IMR-90 (cell line): ENCODE results near the gene ACOXL. TPM values are rescaled to one million over a fixed set of nuclear protein-coding genes. Genes with fewer than 3 reads are reported as not detected.

Source experiments
- ATAC-seq: fragments of 200-7000 bp; cut with Tn5 transposase; 2 replicates; pipeline ENCODE4 v1.9.1; 2020; ENCODE audit warnings: low read depth, mild to moderate bottlenecking, moderate library complexity
- BruUV-seq: library from RNA; stranded (reverse); fragments of 400-500 nt; replicated peaks from 2 replicates; lab custom pipeline; 2021; lab: Mats Ljungman, UMichigan
- CTCF ChIA-PET: fragments of 300-600 bp; formaldehyde crosslinking; extraction: SDS; loops from one replicate; lab custom pipeline; 2021; ENCODE audit warnings: antibody characterized with exemption; lab: Yijun Ruan, JAX
- POLR2A ChIA-PET: fragments of 300-600 bp; sonication (Branson Sonifier 250); formaldehyde crosslinking; loops from one replicate; lab custom pipeline; 2022; ENCODE audit warnings: antibody characterized with exemption; ENCODE audit not compliant: unreplicated experiment; lab: Charles Lee
- DNase-seq: peaks from one replicate; pipeline ENCODE4 v3.0.0; 2013
- H2AFZ ChIP-seq: replicated peaks from 2 replicates; pipeline ENCODE3; 2013; ENCODE audit warnings: low read length, mild to moderate bottlenecking; ENCODE audit not compliant: poor library complexity
- H2AK5ac ChIP-seq: 2 replicates; pipeline ENCODE4 v1.6.1; 2013; ENCODE audit warnings: low read depth, low read length, inconsistent platforms
- H2AK9ac ChIP-seq: replicated peaks from 2 replicates; pipeline ENCODE3; 2013; ENCODE audit warnings: mild to moderate bottlenecking, low read depth, low read length, moderate library complexity; ENCODE audit not compliant: poor library complexity
- H2BK120ac ChIP-seq: 2 replicates; pipeline ENCODE4 v1.6.1; 2013; ENCODE audit warnings: low read depth, low read length, inconsistent platforms
- H2BK15ac ChIP-seq: 3 replicates; pipeline ENCODE4 v1.6.1; 2013; ENCODE audit warnings: low read depth, low read length, inconsistent platforms
- H2BK20ac ChIP-seq: 2 replicates; pipeline ENCODE4 v1.6.1; 2013; ENCODE audit warnings: low read depth, mild to moderate bottlenecking, inconsistent platforms, low read length, moderate library complexity
- H2BK5ac ChIP-seq: 2 replicates; pipeline ENCODE4 v1.6.1; 2013; ENCODE audit warnings: mild to moderate bottlenecking, low read depth, low read length, inconsistent platforms; ENCODE audit not compliant: poor library complexity, severe bottlenecking
- H3K14ac ChIP-seq: replicated peaks from 2 replicates; pipeline ENCODE4 v1.6.1; 2013; ENCODE audit warnings: low read depth, low read length, inconsistent platforms
- H3K18ac ChIP-seq: 2 replicates; pipeline ENCODE4 v1.6.1; 2013; ENCODE audit warnings: low read depth, low read length, control low read depth
- H3K23ac ChIP-seq: 2 replicates; pipeline ENCODE4 v1.6.1; 2013; ENCODE audit warnings: low read depth, low read length, inconsistent platforms
- H3K27ac ChIP-seq: 2 replicates; pipeline ENCODE4 v1.5.1; 2013; ENCODE audit warnings: mild to moderate bottlenecking, control low read depth, low read length; ENCODE audit not compliant: insufficient read depth
- H3K27me3 ChIP-seq: 2 replicates; pipeline ENCODE4 v1.6.1; 2013; ENCODE audit warnings: low read length; ENCODE audit not compliant: control insufficient read depth, insufficient read depth
- H3K36me3 ChIP-seq: 2 replicates; pipeline ENCODE4 v1.6.1; 2013; ENCODE audit warnings: low read length, mixed read lengths; ENCODE audit not compliant: control insufficient read depth, insufficient read depth
- H3K4ac ChIP-seq: 2 replicates; pipeline ENCODE4 v1.6.1; 2013; ENCODE audit warnings: low read depth, low read length, inconsistent platforms
- H3K4me1 ChIP-seq: 2 replicates; pipeline ENCODE4 v1.6.1; 2013; ENCODE audit warnings: low read length, mixed read lengths; ENCODE audit not compliant: control insufficient read depth, insufficient read depth
- H3K4me2 ChIP-seq: 2 replicates; pipeline ENCODE4 v1.6.1; 2013; ENCODE audit warnings: low read depth, mild to moderate bottlenecking, control low read depth, low read length, moderate library complexity
- H3K4me3 ChIP-seq: 2 replicates; pipeline ENCODE4 v1.5.1; 2013; ENCODE audit warnings: low read depth, mild to moderate bottlenecking, control low read depth, low read length, moderate library complexity; ENCODE audit not compliant: insufficient read depth
- H3K56ac ChIP-seq: 2 replicates; pipeline ENCODE4 v1.6.1; 2013; ENCODE audit warnings: low read length, inconsistent platforms; ENCODE audit not compliant: insufficient read depth; ENCODE audit errors: extremely low read depth
- H3K79me1 ChIP-seq, 2 experiments: 2 replicates each; pipeline ENCODE4 v1.6.1; 2013; ENCODE audit warnings: low read length in 2 of 2, inconsistent platforms in 1 of 2, low read depth in 1 of 2
- H3K9ac ChIP-seq: 2 replicates; pipeline ENCODE4 v1.6.1; 2013; ENCODE audit warnings: low read depth, low read length, control low read depth
- H3K9me1 ChIP-seq: 2 replicates; pipeline ENCODE4 v1.6.1; 2013; ENCODE audit warnings: low read length, inconsistent platforms; ENCODE audit not compliant: insufficient read depth
- H3K9me3 ChIP-seq: 2 replicates; pipeline ENCODE4 v1.6.1; 2013; ENCODE audit warnings: low read length; ENCODE audit not compliant: control insufficient read depth, insufficient read depth
- H4K20me1 ChIP-seq: 2 replicates; pipeline ENCODE4 v1.6.1; 2013; ENCODE audit warnings: low read length, inconsistent platforms; ENCODE audit not compliant: insufficient read depth
- H4K5ac ChIP-seq: 2 replicates; pipeline ENCODE4 v1.6.1; 2013; ENCODE audit warnings: mild to moderate bottlenecking, low read depth, low read length, control low read depth
- H4K8ac ChIP-seq, 2 experiments: 2 replicates each; pipeline ENCODE4 v1.6.1; 2013; ENCODE audit warnings: low read depth in 2 of 2, low read length in 2 of 2, control low read depth in 1 of 2, inconsistent platforms in 1 of 2
- H4K91ac ChIP-seq: 2 replicates; pipeline ENCODE4 v1.6.1; 2013; ENCODE audit warnings: low read depth, low read length, inconsistent platforms; ENCODE audit not compliant: insufficient read depth
- BHLHE40 ChIP-seq: fragments of 150-350 bp; IDR thresholded peaks from 2 replicates; pipeline ENCODE4 v1.6.1; 2016; ENCODE audit warnings: mild to moderate bottlenecking, low read depth, low read length
- CEBPB ChIP-seq: IDR thresholded peaks from 2 replicates; pipeline ENCODE4 v1.6.1; 2012; ENCODE audit warnings: low read depth, low read length, improper control_type of control experiment
- CHD1 ChIP-seq: IDR thresholded peaks from 2 replicates; pipeline ENCODE4 v1.6.1; 2012; ENCODE audit warnings: low read depth, low read length, improper control_type of control experiment
- FOS ChIP-seq: fragments of 150-350 bp; IDR thresholded peaks from 2 replicates; pipeline ENCODE4 v1.6.1; 2016; ENCODE audit warnings: low read depth, low read length
- MAFK ChIP-seq: IDR thresholded peaks from 2 replicates; pipeline ENCODE4 v1.6.1; 2012; ENCODE audit warnings: low read depth, low read length, improper control_type of control experiment
- MAZ ChIP-seq: IDR thresholded peaks from 2 replicates; pipeline ENCODE4 v1.6.1; 2012; ENCODE audit warnings: low read depth, mild to moderate bottlenecking, low read length, improper control_type of control experiment, moderate library complexity, borderline replicate concordance
- MXI1 ChIP-seq: IDR thresholded peaks from 2 replicates; pipeline ENCODE4 v1.6.1; 2012; ENCODE audit warnings: low read depth, mild to moderate bottlenecking, low read length, moderate library complexity, borderline replicate concordance
- NFE2L2 ChIP-seq: fragments of 150-350 bp; IDR thresholded peaks from 2 replicates; pipeline ENCODE4 v1.6.1; 2016; ENCODE audit warnings: low read depth, mild to moderate bottlenecking, low read length
- POLR2A ChIP-seq: IDR thresholded peaks from 2 replicates; pipeline ENCODE4 v1.6.1; 2012; ENCODE audit warnings: mild to moderate bottlenecking, low read depth, low read length
- RAD21 ChIP-seq: IDR thresholded peaks from 2 replicates; pipeline ENCODE4 v1.6.1; 2012; ENCODE audit warnings: low read length, improper control_type of control experiment
- RCOR1 ChIP-seq: IDR thresholded peaks from 2 replicates; pipeline ENCODE4 v1.6.1; 2012; ENCODE audit warnings: mild to moderate bottlenecking, low read length, improper control_type of control experiment; ENCODE audit not compliant: insufficient replicate concordance
- RFX5 ChIP-seq: IDR thresholded peaks from 2 replicates; pipeline ENCODE4 v1.8.0; 2012; ENCODE audit warnings: low read depth, mild to moderate bottlenecking, low read length, moderate library complexity
- SMC3 ChIP-seq: fragments of 150-350 bp; IDR thresholded peaks from 2 replicates; pipeline ENCODE4 v1.6.1; 2016; ENCODE audit warnings: low read depth, mild to moderate bottlenecking, antibody characterized with exemption, low read length, moderate library complexity
- WGBS, 2 experiments: methylation state at CpG; one replicate each; pipeline versions ENCODE4 v1.1.5 to v1.1.7; 2013; ENCODE audit warnings: missing lambda C conversion rate in 2 of 2; ENCODE audit not compliant: insufficient read length in 1 of 2; ENCODE audit errors: extremely low coverage in 2 of 2; 5-methylcytosine and 5-hydroxymethylcytosine counted together
- dilution Hi-C: fragments of 300-500 bp; cut with HindIII; formaldehyde crosslinking; loops from one replicate; pipeline ENCODE4 v1.14.3; 2018; ENCODE audit warnings: low sequenced_read_pairs; ENCODE audit not compliant: unreplicated experiment
- in situ Hi-C: fragments of 300-500 bp; cut with MboI; formaldehyde crosslinking; loops from 3 replicates; pipeline ENCODE4 v1.14.3; 2019; ENCODE audit warnings: low sequenced_read_pairs, inconsistent platforms, mixed read lengths
- intact Hi-C: fragments of 100-400 bp; cut with micrococcal nuclease; formaldehyde crosslinking; loops from 2 replicates; pipeline ENCODE4 v1.10.0; 2022
- polyA plus RNA-seq, 3 experiments: library from polyadenylated mRNA; depleted of rRNA; stranded (reverse); fragments of >200 nt; gene quantifications; 2 replicates each; pipeline ENCODE4 v1.2.3, GENCODE V29; 2012; ENCODE audit warnings: low replicate concordance in 1 of 3
- total RNA-seq: library from RNA; depleted of rRNA; stranded (reverse); fragments of >200 nt; gene quantifications from 2 replicates; pipeline ENCODE4 v1.2.3, GENCODE V29; 2012
- TF ChIP-seq, protein P1 (sequence below): conservative IDR thresholded peaks from 2 replicates; pipeline ENCODE4 v1.5.1; 2012; ENCODE audit warnings: mild to moderate bottlenecking, low read depth, low read length, improper control_type of control experiment
- TF ChIP-seq, protein P2 (sequence below): fragments of 150-350 bp; IDR thresholded peaks from 2 replicates; pipeline ENCODE4 v1.6.1; 2016; ENCODE audit warnings: low read depth, mild to moderate bottlenecking, low read length, moderate library complexity, borderline replicate concordance
- TF ChIP-seq, protein P3 (sequence below): fragments of 150-350 bp; IDR thresholded peaks from 2 replicates; pipeline ENCODE4 v1.6.1; 2017; ENCODE audit warnings: mild to moderate bottlenecking, antibody characterized with exemption, low read length, low read depth

Gene ACOXL
- total and polyA plus RNA-seq, 2 of the 4 experiments (the other 2 are of a cell fraction) = not detected

DNA sequence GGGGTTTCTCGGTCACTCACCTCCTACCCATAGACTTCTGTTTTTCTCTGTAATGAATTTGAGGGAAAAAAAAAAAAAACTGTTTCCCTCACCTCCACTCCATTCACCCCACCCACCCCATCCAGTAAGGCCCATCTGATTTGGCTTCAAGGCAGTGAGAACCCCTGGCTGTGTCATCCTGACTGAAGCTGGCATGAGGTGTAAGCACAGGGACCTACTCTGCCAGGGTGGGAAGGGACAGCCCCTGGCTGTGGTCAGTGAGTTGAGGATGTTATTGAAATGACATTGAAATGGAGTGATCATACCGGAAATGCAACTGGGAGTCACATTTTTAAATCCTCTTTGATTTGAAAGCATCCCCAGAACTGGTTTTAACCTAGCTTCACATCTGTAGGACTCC, 369.2 kb downstream of the ACOXL start:
- Histone ChIP-seq H4K5ac (no peak overlapping the region), H4K8ac (no peak overlapping the region), H3K4me1 (no peaks in the 10 kb centered on the region), H2AK9ac (no peak overlapping the region), H2BK120ac (no peak overlapping the region), H4K91ac (no peak overlapping the region), H3K14ac (no peak overlapping the region), H3K4me2 (no peak overlapping the region), H3K4me3 (no peak overlapping the region), H3K27me3 (peaks cover 39% of the 10 kb centered on the region), H2AK5ac (no peak overlapping the region), H3K9me1 (no peaks in the 10 kb centered on the region), H2BK5ac (no peak overlapping the region), H3K18ac (no peak overlapping the region), H3K23ac (no peak overlapping the region), H3K9me3 (no peaks in the 10 kb centered on the region), H3K4ac (no peak overlapping the region), H3K79me1 (no peaks in the 10 kb centered on the region), H4K20me1 (no peaks in the 10 kb centered on the region), H3K36me3 (no peaks in the 10 kb centered on the region), H2BK15ac (no peak overlapping the region), H2BK20ac (no peak overlapping the region), H3K56ac (no peak overlapping the region), H2AFZ (no peak overlapping the region), H3K9ac (no peak overlapping the region), H3K27ac (no peak overlapping the region)
- dilution Hi-C loops (no loop called here), in situ Hi-C loops (no loop called here), intact Hi-C loops (no loop called here)
- ChIA-PET CTCF (interaction anchor here (0.6 kb wide), 1 partner anchor 58 kb away, joined by 3 read pairs; no protein-coding TSS in a partner anchor), POLR2A (no interaction called here)
- ATAC-seq = no peak
- TF ChIP-seq RFX5 = no peak
- TF ChIP-seq, protein P1, sequence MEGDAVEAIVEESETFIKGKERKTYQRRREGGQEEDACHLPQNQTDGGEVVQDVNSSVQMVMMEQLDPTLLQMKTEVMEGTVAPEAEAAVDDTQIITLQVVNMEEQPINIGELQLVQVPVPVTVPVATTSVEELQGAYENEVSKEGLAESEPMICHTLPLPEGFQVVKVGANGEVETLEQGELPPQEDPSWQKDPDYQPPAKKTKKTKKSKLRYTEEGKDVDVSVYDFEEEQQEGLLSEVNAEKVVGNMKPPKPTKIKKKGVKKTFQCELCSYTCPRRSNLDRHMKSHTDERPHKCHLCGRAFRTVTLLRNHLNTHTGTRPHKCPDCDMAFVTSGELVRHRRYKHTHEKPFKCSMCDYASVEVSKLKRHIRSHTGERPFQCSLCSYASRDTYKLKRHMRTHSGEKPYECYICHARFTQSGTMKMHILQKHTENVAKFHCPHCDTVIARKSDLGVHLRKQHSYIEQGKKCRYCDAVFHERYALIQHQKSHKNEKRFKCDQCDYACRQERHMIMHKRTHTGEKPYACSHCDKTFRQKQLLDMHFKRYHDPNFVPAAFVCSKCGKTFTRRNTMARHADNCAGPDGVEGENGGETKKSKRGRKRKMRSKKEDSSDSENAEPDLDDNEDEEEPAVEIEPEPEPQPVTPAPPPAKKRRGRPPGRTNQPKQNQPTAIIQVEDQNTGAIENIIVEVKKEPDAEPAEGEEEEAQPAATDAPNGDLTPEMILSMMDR = no peak
- TF ChIP-seq FOS = no peak
- no peak for TF ChIP-seq MXI1
- TF ChIP-seq RCOR1 = no peak
- TF ChIP-seq NFE2L2 = no peak
- no peak for TF ChIP-seq SMC3
- TF ChIP-seq, protein P2, sequence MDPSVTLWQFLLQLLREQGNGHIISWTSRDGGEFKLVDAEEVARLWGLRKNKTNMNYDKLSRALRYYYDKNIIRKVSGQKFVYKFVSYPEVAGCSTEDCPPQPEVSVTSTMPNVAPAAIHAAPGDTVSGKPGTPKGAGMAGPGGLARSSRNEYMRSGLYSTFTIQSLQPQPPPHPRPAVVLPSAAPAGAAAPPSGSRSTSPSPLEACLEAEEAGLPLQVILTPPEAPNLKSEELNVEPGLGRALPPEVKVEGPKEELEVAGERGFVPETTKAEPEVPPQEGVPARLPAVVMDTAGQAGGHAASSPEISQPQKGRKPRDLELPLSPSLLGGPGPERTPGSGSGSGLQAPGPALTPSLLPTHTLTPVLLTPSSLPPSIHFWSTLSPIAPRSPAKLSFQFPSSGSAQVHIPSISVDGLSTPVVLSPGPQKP = no peak
- TF ChIP-seq CEBPB = no peak
- TF ChIP-seq POLR2A = no peak
- TF ChIP-seq MAZ = no peak
- TF ChIP-seq RAD21 = no peak
- no peak for TF ChIP-seq MAFK
- no peak for TF ChIP-seq BHLHE40
- TF ChIP-seq CHD1 = no peak
- TF ChIP-seq, protein P3, sequence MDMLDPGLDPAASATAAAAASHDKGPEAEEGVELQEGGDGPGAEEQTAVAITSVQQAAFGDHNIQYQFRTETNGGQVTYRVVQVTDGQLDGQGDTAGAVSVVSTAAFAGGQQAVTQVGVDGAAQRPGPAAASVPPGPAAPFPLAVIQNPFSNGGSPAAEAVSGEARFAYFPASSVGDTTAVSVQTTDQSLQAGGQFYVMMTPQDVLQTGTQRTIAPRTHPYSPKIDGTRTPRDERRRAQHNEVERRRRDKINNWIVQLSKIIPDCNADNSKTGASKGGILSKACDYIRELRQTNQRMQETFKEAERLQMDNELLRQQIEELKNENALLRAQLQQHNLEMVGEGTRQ = no peak
- no CpG with 5 or more reads among the region's 2 CpGs for WGBS, 2 experiments
- no TSS peak for BruUV-seq
- no peak for DNase-seq
